Lung (tissue), 12 donors: ENCODE data around the gene CAPN13. TPM values are rescaled to one million over a fixed set of nuclear protein-coding genes. Genes with fewer than 3 reads are reported as not detected.

Experiments
- ATAC-seq: fragments of 200-7000 bp; cut with Tn5 transposase; one replicate; pipeline ENCODE4 v1.9.1; 2020; ENCODE audit warnings: moderate number of reproducible peaks; ENCODE audit not compliant: insufficient read depth, low FRiP score
- DNase-seq, 3 donors: peaks; one replicate each; pipeline ENCODE4 v3.0.0-alpha.2; 2013 to 2017
- H3K27ac ChIP-seq, 2 donors: one replicate each; pipeline ENCODE4 v1.5.1; 2013; ENCODE audit warnings: mild to moderate bottlenecking in 2 of 2, moderate library complexity in 2 of 2, control low read depth in 1 of 2, inconsistent platforms in 1 of 2, low read depth in 1 of 2, low read length in 1 of 2
- H3K27me3 ChIP-seq, 3 donors: one replicate each; pipeline ENCODE4 v1.5.1; 2013; ENCODE audit warnings: low read length in 2 of 3; ENCODE audit not compliant: control insufficient read depth in 3 of 3, insufficient read depth in 3 of 3
- H3K36me3 ChIP-seq, 4 donors: one replicate each; pipeline ENCODE4 v1.5.1; 2013; ENCODE audit warnings: low read length in 4 of 4, mild to moderate bottlenecking in 1 of 4, moderate library complexity in 1 of 4; ENCODE audit not compliant: control insufficient read depth in 4 of 4, insufficient read depth in 4 of 4
- H3K4me1 ChIP-seq, 5 donors: one replicate each; pipeline ENCODE4 v1.5.1; 2013; ENCODE audit warnings: low read length in 5 of 5, mild to moderate bottlenecking in 2 of 5, moderate library complexity in 1 of 5; ENCODE audit not compliant: control insufficient read depth in 5 of 5, insufficient read depth in 5 of 5
- H3K4me3 ChIP-seq: one replicate; pipeline ENCODE4 v1.5.1; 2013; ENCODE audit warnings: mild to moderate bottlenecking, control low read depth, moderate library complexity
- H3K9ac ChIP-seq, 2 donors: one replicate each; pipeline ENCODE4 v1.5.1; 2013; ENCODE audit warnings: low read length in 2 of 2, control low read depth in 1 of 2; ENCODE audit not compliant: insufficient read depth in 1 of 2
- H3K9me3 ChIP-seq, 4 donors: one replicate each; pipeline ENCODE4 v1.5.1; 2013; ENCODE audit warnings: low read length in 3 of 4, mild to moderate bottlenecking in 1 of 4, moderate library complexity in 1 of 4; ENCODE audit not compliant: control insufficient read depth in 4 of 4, insufficient read depth in 3 of 4
- CTCF ChIP-seq: IDR thresholded peaks from 2 replicates; pipeline ENCODE4 v1.5.1; 2012; ENCODE audit warnings: mild to moderate bottlenecking; ENCODE audit errors: control extremely low read depth, extremely low read depth
- WGBS, 2 donors: extraction: QIAGEN DNeasy Blood & Tissue Kit; methylation state at CpG; one replicate each; pipeline ENCODE4 v1.1.7; 2013; 5-methylcytosine and 5-hydroxymethylcytosine counted together
- polyA plus RNA-seq, 2 donors: library from polyadenylated mRNA; stranded (reverse); fragments of 200-250 nt; gene quantifications; one replicate each; pipeline ENCODE4 v1.2.1, GENCODE V29; 2013
- total RNA-seq, 2 donors: library from RNA; depleted of rRNA in 1 of 2; stranded (reverse); fragments of >200 nt in 1 of 2; gene quantifications; one replicate each; pipeline ENCODE4 v1.2.1, GENCODE V29; 2014 to 2021
- donor health status: control.
- donor health status: control.
- donor health status: Bipolar disorder and iron deficiency.
- donor health status: healthy.
- donor health status: DM: yes; HTN: yes; CAD: no.

CAPN13 gene
- total and polyA plus RNA-seq, 4 donors, result 6.6 to 31.6 (median 8.2) TPM

- H3K4me3 ChIP-seq, result no peak overlapping the region
- H3K36me3 ChIP-seq, result no peaks in the 10 kb centered on the region
- H3K27me3 ChIP-seq, result peaks cover 0 to under 1% (median 0%) of the 10 kb centered on the region in 3 donors
- no peak for ATAC-seq
- no peak overlapping the region for H3K9ac ChIP-seq
- H3K27ac ChIP-seq, result no peak overlapping the region
- peaks cover 0 to 3% (median 0%) of the 10 kb centered on the region in 5 donors for H3K4me1 ChIP-seq
- 85 to 91% methylated on average over 12 of the region's 12 CpGs for WGBS, 2 donors
- no peaks in the 10 kb centered on the region for H3K9me3 ChIP-seq
- no peak for DNase-seq
- TF ChIP-seq CTCF, result no peak
These were observed 20.1 kb downstream of the CAPN13 start for GRCh38 chr2:30786923-30787685.

GRCh38 chr2:30784682-30785081, 22.6 kb downstream of the CAPN13 start:
- H3K36me3 ChIP-seq, result peaks cover 0 to 2% (median 0%) of the 10 kb centered on the region in 4 donors
- no peak for TF ChIP-seq CTCF
- ATAC-seq (no peak), DNase-seq (no peak)
- H3K4me1 ChIP-seq, result peaks cover 0 to 3% (median 0%) of the 10 kb centered on the region in 5 donors
- no peak overlapping the region for H3K27ac ChIP-seq
- H3K27me3 ChIP-seq, result no peaks in the 10 kb centered on the region
- WGBS, 2 donors, result 90 to 95% methylated on average over 3 of the region's 3 CpGs
- H3K9me3 ChIP-seq, result no peaks in the 10 kb centered on the region
- no peak overlapping the region for H3K4me3 ChIP-seq
- H3K9ac ChIP-seq, result no peak overlapping the region

DNA sequence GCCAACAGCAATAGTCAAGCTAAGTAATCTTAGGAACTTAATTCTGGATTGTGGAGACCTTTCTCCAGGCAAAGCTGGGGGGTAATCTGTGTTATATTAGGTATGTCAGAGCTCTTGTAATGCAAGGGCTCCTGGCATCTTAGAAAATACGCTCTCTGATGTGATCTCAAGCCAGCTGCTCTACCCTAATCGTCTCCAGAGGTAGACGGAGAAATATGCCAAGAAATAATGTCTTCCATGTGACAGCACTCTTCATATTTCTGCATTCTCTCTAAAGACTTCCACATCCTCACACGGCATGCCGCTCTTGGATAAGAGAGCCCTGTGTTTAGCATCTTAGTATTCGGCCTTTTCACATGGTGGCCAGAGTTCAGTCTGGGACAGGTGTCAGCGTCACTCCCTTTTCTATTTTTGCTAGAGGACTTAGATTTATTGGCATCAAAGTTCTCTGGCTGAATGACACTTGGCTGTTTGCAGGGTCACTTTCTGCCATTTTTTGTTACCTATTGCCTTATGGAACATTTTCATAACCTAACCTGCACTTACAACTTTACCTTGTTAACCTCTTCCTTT, 25.2 kb downstream of the CAPN13 start:
- 71 to 80% methylated on average over 7 of the region's 7 CpGs for WGBS, 2 donors
- DNase-seq, result no peak

More for the DNA sequence above, 25.2 kb downstream of the CAPN13 start:
- Histone ChIP-seq H3K9ac (no peak overlapping the region), H3K27ac (no peak overlapping the region), H3K4me3 (no peak overlapping the region), H3K27me3 (no peaks in the 10 kb centered on the region), H3K4me1 (peaks cover 0 to 3% (median 0%) of the 10 kb centered on the region in 5 donors), H3K36me3 (peaks cover 0 to 2% (median 0%) of the 10 kb centered on the region in 4 donors), H3K9me3 (no peaks in the 10 kb centered on the region)
- ATAC-seq, result no peak
- TF ChIP-seq CTCF, result no peak
